ENCODE results near the gene UCN2.
A peak's percentile ranks its signal among the peaks of the same experiment; 100 is the strongest.

The UCN2 gene, protein sequence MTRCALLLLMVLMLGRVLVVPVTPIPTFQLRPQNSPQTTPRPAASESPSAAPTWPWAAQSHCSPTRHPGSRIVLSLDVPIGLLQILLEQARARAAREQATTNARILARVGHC

DNA sequence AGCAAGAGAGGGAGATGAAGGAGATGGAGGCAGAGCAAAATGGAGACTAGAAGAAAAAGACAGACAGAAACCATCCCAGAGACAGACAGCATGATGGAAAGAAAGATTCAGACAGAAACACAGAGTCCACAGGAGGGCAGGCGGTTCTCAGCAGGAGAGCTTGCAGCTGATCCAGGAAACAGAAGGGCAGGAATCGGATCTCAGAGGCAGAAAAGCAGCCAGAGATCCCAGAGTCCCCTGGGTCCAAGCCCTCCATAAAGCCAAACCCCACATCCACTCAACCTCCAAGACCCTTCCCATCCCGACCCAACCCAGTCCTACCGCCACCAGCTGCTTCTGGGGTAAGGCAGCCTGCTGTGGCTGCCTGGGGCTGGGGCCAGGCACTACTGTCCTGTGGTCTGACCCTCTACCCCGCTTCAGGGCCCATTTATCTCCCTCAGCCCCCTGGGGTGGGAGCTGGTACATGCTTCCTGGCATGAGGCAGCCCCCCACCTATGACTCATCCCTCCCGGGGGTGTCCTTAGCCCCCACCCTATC lies at the start of gene UCN2:
Gene UCN2 (minus strand): TSS at position 400 of the 537 bp plus-strand sequence. CDS start 657 bp downstream, outside the sequence.
- no peak for DNase-seq

DNA sequence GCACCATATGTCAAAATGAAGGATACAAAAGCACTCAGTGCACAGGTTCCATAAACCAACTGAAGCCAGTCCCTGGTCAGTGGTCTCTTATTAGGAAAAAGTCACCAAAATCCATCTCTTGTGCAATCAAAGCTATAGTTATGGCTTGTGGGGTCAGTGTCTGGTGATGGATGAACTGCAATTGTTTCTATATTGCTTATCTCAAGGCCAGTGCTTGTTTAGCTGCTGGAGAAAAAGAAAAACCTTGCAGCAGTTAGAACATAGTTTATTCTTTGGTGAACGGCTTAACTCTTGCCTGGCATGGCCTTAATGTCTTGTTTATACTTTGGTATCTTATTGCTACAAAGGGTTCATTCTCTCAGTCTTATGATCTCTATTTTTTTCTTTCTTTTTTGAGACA lies 48.7 kb upstream of the UCN2 start:
- no peak for DNase-seq

DNA sequence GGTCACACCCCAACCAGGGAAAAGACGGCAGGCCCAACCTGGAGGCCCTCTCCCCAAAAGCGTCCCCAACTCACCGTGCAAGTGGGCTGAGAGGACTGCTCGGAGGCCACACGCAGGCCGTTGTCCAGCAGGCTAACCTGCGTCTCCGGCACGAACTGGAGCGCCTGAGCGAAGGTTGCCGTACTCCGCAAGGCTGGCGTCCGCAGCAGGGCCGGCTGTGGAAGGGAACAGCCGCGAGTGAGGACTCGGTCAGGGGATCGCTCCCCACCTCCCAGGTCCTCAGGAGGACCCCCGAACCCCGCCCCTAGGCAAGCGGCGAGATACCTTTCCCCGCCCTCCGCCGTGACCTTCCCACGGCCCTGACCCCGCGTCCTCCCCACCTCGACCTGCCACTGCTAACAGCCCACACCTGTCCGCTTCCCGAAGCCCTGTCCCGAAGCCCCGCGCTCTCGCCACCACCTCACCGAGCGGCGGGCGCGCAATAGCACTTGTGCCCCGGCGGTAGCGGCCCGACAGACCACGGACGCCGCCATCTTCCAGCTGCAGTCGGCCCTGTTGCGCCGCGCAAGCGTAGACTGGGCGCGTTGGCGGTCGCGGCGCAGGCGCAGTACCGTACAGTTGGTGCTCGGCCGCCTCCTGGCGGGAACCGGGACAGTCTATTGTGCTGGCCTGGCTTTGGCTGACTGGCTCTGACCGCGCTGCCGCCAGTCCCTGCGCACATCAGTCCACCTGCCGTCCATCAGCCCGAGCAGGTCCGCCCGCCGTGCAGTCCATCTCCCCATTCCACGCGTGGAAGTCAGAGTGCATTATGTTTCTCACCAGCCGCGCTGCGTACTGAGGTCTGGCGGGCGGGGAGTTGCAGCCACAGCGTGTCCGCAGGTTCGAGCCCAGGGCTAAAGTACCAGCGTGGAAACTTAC lies 45.8 kb upstream of the UCN2 start, which contains the start of gene UQCRC1:
Gene UQCRC1 (minus strand): TSS at position 559 of the 918 bp plus-strand sequence. CDS start 26 bp downstream, at position 533.
- peak; percentile 94 to 96 for DNase-seq

DNA sequence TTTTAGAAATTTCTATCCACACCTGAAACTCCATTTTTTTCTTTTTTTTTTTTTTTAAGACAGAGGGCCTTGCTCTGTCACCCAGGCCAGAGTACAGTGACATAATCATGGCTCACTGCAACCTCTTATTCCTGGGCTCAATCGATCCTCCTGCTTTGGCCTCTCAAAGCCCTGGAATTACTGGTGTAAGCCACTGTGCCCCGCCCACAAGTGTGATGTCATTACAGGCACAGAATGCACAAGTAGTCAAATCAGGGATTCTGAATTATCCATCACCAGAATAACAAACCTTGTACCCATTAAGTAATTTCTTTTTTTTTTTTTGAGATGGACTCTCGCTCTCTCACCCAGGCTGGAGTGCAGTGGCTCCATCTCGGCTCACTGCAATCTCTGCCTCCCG lies 43.9 kb upstream of the UCN2 start:
- peak; percentile 41 to 42 for DNase-seq

DNA sequence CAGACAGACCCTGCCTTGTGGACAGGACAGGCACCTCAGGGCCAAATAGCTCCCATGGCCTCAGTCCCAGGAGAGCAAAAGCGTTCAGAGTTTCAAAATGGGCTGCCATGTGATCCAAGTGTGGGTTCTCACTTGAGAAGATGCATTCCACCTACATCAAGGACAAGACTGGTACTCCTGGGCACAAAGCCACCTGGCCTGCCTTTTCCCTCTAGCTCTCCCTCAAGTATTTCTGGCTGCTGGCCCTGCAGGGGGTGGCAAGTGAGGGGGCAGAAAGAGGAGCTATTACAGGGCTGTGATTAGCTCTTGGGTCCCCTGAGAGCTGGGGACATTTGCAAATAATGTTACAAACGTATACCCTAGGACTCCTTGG lies 38.0 kb upstream of the UCN2 start:
- no peak for DNase-seq

DNA sequence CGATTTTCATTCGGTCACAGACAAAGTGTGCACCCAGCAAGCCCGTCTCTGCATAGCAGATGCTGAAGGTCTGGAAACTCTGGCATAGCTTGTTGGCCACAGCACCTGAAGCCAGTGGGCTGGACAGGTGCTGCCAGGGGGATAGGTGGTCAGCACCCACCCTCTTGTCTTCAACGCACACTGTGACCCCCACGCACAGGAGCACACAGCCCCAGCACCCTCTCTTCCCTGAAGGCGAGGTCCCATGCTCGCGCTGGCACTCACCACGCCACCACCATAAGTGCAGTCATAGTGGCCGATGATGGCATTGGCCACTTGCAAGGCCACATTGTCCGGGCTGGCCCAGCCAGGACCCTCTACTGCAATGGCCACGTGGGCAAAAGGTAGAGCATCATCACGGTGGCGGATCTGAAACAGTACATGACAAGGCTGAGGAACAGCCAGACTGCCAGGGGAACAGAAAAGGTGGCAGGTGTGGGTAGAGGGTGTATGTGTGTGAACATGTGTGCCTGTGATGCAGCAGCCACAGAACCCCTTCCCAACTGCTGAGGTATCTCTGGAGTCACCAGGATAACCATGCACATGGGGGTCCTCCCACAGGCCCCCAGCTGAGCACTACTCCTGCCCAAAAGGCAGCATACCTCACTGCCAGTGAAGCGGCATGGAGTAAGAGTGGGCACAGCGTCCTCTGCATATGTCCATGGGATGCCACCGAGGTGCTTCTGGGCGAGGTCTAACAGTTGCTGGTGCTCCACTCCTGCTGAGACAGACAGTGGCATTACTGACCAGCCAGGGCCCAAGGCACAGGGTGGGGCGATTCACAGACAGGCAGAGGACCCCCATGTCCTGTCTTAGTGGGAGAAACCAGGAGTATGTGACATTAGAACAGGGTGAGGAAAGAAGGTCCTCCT lies 37.4 kb upstream of the UCN2 start:
- DNase-seq = no peak

DNA sequence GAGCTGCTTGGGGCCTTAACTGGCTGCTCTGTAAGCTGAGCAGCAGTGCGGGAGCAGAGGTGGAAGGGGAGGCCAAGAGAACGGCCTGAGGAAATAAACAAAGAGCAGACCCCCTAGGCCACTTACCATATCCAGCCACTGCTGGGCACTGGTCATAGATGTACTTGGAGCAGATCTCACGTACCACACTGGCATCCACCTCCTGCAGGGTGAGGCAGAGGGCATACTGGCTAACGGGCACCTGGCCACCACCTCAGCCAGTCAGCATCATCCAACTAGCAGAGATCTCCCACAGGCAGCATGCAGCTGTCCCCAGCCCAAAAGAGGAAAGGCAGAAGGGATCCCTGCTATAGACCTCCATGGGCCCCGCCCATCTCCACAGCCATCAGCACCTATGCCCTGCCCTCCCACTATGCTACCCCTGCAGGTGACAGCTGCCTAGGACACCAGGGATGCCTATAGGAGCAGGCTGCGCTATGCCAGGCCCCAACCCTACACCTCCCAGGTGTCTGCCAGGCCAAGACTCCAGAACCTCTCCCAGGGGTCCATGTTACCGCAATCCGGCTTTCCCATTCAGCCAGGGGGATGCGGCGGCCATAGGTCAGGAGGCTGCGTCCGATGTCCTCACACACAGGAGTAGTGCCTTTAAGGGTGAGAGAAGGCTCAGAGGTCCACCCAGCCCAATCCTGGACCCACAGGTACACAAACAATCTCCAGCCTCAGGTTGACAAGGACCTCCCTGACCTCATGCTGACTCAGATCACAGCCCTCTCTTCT lies 36.1 kb upstream of the UCN2 start:
- no peak for DNase-seq

DNA sequence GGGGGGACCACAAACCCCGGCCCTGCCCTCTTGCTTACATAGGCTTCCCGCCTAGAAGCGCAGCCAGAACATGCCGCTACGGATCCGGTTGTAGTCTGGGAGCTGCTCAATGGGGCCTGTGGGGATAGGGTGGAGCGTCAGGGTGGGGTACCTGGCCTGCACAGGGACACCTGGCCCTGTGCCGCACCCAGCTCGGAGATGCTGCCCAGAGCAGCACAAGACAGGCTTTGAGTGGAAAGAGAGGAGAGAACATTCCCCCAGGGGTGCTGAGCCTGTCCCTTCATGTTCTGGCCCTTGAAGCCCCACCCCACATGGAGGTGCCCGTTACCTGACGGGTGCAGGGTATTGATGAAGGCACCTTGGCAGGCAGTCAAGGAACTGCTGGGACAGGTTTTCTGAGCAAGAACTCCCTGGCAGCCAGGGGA lies 35.5 kb upstream of the UCN2 start:
- no peak for DNase-seq

DNA sequence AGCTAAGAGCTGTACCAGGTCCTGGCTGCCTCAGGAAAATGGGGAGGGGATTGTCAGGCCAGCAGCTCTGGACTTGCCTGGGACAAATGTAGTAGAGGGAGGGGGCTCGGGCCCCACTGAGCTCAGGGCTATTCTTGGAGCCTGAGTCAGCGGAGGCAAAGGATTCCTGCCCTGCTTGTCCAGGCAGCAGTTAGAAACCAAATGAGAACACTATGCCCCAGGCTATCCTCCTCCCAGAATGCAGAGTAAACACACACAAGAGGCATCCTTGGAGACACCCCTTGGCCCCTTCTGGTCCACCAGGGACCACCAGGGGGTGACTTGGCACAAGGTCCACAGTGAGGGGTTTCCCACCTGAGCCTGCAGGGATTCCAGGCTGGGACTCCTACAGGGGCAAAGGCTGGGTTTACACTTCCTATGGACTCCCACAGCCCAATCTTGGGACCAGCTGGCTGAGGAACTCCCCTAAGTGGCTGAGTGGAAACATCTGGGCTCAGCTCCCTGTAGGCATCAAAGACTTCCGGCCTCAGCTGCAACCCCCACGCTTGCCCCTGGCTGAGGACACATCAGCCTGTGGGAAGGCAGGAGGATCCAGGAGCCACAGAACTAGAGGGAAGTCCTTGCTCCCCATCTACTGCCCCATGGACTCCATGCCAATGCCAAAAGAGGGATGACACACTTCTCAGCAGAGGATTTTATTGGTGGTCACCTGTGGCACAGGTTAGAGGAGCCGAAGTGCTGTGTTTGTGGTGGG lies 34.9 kb upstream of the UCN2 start:
- no peak for DNase-seq

DNA sequence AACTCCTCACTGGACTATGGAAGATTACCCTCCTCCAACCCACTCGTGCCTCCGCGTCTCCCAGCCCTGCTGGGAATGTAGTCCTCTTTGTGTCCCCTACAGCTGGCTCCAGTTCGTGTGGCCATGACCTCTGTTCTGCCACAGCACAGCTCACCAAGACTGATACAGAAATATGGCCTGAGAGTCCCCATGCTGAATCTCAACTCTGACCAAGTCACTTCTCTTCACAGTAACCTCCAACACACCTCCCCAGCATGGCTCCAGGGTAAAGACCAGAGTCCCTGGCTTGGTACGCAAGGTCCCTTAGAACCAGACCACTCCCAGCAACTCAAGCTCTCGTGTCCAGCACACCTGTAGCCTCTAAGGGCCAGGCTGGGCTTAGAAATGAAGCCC lies 33.8 kb upstream of the UCN2 start:
- no peak for DNase-seq

DNA sequence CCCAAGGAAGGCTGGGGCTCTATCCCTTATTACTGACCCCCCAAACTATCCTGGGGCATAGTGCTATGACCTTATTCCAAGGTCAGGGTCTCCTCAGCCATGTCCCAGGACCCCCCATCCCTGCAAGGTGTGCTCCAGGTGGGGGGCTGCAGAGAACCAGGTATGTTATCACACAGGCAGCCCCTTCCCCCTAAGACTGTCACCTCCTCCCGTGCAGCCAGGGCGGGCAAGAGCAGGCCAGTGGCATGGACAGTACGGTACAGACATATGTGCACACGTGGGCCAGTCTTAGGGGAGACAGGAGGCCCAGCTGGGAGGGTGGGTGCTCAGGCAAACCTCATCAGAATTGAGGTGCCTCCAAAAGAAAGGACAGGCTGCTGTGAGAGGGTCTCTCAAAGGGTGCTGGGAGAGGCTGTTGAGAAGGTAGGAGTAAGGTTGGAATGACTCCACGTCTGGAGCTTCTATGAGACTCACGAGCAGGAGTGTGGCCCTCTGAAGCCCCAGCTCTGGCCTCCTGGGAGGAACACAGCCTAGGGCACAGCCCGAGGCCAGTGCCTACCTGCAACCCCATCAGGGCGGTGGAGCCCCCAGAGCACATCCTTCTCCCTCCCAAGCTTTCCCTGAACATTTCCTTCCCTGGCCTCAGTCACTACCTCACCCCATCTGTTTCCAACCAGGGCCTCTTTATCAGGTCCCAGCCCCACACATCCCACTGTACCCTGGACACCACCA lies 33.3 kb upstream of the UCN2 start:
- DNase-seq = no peak

DNA sequence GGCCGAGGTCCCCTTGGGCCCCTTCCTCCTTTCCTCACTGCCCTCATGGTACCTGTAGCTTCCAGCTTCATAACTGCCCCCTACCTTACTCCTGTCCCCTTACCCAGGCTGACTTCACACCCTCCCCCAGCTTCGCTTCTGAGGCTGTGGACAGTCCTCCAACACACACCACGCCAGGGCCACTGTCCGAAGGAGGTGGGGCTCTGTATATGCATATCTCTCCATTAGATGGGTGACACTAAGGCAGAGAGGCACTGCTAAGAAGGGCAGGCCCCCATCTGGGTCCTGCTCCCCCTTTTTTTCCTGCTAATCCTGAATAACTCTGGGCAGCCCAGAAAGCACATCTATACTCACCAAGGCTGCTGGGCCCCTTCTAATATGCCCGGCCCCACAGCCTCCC lies 32.6 kb upstream of the UCN2 start:
- DNase-seq = no peak

DNA sequence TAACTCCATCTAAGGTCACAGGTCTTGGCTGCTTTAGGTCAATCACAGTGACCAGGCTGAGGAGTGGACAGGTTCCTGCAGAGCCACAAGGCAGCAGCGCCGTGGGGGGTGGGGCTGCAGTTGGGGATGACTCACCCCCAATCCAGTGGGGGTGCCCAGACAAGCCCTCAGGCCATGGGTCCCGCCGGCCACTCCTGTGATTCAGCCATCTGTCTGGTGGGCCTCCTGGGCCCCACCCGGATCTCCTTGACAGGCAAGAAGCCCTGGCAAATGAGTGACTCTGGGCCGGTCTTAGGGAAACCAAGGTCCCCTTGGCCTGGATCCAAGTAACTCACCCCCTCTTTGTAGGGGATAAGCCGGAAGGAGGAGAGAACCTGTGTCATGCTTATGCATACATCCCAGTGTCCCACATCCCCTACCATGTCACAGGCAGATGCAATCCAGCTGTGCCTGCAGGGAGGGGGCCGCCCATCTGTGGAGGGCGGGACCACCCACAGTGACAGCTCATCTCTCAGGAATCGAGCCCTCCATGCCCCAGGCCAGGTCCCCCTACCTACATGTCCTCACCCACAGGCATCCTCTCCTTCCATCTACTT lies 32.0 kb upstream of the UCN2 start:
- DNase-seq = peak; percentile 36

DNA sequence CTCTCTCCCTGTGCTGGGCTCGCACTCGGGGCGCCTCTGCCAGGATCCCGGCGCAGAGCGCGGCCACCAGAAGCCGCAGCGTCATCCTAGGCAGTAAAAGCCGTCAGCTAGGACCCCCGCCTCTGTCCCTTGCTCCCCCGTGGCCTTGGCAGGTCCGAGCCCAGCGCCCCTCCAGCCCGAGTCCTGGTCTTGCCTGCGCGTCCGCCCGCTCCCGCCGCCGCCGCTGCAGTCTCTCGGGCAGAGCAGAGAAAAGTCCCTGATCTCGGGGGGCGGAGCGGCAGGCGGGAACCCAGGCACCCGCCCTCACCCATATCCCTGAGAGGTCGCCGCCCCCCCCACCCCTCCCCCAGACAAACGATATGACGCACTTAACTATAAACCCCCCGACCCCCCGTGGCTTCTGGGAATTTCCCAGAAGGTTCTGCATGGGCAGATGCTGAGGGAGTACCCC lies 31.5 kb upstream of the UCN2 start, which contains the start of gene COL7A1:
Gene COL7A1 (minus strand): TSS at position 255 of the 451 bp plus-strand sequence. CDS start 170 bp downstream, at position 85.
- DNase-seq = no peak

DNA sequence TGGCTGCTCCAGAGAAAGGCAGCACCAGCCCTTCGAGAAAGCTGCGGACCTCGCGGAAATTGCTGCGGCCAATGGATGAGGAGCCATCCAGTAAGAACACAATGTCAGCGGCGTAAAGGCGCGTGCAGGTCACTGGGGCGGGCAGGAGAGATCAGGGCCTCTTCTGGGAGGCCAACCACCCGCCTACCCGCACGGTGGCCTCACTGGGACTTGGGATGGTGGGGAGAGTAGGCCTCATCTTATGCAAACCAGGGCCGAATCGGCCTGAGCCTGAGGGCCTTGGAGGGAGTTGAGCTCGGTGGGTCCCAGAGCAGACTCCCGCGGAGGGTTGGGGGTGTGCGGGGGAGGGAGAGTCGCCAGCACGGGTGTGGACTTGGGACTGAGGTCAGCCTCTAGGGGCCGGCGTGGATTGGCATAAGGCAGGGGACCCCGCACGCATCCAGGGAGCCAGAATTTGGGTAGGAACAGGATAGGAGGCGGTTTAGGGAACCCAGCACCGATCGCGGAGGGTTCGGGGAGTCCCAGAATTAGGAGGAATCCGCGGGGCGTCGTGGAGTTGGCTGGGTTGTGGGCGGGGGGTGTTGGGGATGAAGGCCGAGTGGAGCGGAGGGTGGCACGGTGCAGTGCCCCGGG lies 31.0 kb upstream of the UCN2 start:
- no peak for DNase-seq

DNA sequence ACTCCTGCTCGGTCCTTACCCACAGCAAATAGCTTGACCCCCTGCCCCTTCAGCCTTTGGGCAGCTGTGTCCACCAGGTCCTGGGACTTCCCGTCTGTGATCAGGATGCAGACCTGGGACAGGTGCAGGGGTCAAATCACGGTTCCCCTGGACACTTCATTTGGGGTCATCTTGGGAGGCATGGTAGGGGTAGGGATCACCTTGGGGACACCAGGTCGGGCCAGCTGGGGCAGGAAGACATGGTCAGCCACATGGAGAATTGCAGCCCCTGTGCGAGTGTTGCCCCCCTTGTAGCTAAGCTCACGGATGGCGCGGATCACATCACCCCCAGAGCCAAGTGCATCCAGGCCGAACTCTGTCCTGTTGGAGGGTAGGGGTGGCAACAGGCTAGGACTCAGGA lies 29.8 kb upstream of the UCN2 start:
- DNase-seq = no peak

DNA sequence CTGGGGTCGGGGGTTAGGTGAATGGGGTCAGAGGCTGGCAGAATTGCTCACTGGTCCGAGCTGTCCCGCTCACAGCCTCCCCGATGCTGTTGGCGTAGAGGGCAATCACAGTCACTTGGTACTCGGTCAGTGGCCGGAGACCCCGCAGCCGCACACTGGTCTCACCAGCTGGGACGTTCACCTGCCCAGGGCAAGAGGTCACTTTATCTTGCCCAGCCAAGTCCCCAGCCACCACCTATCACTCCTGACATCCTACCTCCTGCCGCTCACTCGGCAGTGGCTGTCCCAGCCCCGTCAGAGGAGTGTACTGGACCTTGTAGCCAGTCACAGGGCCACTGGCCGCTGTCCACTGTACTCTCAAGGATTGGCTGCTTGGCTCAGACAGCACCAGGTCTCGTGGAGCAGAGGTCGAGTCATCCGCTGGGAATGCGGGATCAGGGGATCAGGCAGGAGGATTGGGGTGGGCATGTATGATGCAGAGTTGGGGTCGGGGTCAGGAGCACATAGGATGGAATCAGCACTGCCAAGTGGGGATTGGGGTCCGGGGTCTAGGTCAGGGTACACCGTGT lies 29.0 kb upstream of the UCN2 start:
- DNase-seq = no peak

DNA sequence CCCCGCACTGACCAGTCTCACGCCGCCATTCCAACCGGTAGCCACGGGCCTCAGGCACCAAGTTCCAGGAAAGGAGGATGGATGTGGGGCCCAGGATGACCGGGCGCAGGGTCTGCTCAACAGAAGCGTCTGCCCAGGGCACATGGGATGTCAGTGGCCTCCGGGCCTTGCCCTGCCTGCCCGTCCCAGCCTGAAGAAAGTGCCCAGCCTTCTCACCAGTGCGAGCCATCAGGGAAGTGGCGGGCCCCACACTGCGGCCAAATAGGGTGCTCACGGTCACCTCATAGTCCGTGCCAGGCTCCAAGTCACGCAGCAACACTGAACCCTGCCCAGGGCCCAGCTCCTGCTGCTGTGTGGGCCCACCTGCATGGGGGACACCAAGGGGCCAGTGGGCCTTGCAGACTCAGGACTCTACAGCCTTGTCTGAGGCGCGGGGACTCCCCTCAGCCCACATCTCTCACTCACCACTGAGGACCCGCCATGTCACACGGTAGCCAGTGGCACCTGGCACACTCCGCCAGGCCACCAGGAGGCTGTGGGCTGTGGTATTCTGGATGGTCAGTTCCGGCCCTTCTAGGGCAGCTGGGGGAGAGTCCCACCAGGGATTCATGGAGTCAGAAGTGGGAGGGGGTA lies 28.4 kb upstream of the UCN2 start:
- no peak for DNase-seq

DNA sequence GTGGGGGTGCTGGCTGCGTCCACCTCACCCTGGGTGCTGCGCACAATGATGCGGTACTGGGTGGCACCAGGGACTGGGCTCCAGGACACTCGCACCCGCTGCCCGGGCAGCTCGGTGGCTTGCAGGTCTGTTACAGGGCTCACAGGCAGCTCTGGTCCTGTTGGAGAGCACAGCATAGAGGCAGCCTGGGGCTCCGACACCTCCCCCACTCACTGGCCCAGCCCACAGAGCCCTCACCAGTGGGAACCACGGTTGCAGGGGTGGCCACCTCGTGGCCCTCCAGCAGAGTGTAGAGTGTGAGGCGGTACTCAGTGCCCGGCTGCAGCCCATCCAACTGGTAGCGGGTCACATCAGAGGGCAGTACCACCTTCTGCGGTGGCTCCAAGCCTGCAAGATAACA lies 27.9 kb upstream of the UCN2 start:
- no peak for DNase-seq
